HL-60 (cell line): ENCODE data around the gene PPIL1.

Experiments
- CTCF ChIP-seq: IDR thresholded peaks from one replicate; pipeline ENCODE4 v1.5.1; 2011; ENCODE audit warnings: low read length, control low read depth, inconsistent platforms; ENCODE audit not compliant: insufficient read depth
- GABPA ChIP-seq: IDR thresholded peaks from 2 replicates; pipeline ENCODE4 v1.6.1; 2012; ENCODE audit warnings: low read depth
- POLR2AphosphoS5 ChIP-seq: IDR thresholded peaks from 2 replicates; pipeline ENCODE4 v1.6.1; 2012; ENCODE audit warnings: low read depth
- REST ChIP-seq: IDR thresholded peaks from 2 replicates; pipeline ENCODE4 v1.6.1; 2012; ENCODE audit warnings: low read depth; ENCODE audit not compliant: insufficient replicate concordance

- TF ChIP-seq CTCF (no peak), REST (no peak), POLR2AphosphoS5 (no peak), GABPA (no peak)
Measured at GRCh38 chr6:36873612-36874442, 776 bp downstream of the PPIL1 start.
